ENCODE measurements around the gene PML. TPM values are rescaled to one million over a fixed set of nuclear protein-coding genes. Genes with fewer than 3 reads are reported as not detected.

The PML gene
- total RNA-seq, 4 donors from 2014 or later = 69.3 to 159 (median 89.4) TPM

DNA sequence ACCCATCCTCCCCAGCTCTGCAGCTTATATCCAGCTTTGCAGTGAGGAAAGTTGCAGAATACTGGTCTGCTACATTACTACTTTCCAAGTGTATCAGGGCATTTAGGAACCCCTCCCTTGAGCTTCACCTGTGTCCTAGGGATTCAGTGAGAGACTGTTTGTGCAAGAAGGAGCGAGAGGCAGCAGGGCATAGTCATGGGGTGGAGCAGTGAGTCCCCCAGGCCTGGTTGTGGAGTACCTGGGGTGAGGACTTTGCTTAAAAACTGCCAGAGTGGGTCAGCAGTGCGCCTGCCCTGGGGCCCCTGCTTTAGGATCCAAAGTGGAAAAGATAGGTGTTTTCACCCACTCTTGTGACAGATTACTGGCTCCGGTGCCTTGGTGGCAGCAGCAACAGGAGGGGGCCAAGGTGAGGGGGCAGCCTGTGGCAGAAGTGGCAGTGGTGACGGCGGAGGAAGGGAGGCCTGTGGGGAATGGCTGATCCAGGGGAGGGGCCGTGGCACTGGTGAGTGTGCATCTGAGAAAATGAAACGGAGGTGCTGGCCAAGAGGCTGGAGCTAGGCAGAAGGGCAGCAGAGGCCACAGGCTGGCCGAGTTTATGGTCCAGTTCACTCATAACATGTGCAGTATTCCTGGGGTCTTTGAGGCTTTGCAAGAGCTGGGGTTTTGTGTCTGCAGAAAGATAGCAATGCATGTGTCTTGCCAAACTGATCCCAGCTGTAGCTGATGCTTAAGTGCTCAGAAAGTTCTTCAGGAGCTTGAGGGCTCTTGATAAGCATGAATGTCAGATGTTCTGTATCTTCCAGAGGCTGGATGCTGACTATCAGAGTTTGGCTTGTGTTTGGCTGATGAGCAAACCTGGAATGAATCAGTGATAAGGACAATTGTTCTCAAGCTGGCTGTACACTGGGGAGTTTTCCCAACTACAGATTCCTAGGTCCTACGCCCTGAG lies 44.5 kb downstream of the PML start:
- 67 to 70% methylated on average over 9 of the region's 9 CpGs for WGBS, 2 donors
- H3K27ac ChIP-seq = peak overlapping the region in 2 of 4 donors; percentile 78 to 93
- peaks cover 0 to 65% (median 0%) of the 10 kb centered on the region in 3 donors for H3K36me3 ChIP-seq
- no peak overlapping the region for H3K4me3 ChIP-seq
- TF ChIP-seq POLR2A (IDR thresholded peaks at IDR 0.05) = no peak
- TF ChIP-seq, protein P1, sequence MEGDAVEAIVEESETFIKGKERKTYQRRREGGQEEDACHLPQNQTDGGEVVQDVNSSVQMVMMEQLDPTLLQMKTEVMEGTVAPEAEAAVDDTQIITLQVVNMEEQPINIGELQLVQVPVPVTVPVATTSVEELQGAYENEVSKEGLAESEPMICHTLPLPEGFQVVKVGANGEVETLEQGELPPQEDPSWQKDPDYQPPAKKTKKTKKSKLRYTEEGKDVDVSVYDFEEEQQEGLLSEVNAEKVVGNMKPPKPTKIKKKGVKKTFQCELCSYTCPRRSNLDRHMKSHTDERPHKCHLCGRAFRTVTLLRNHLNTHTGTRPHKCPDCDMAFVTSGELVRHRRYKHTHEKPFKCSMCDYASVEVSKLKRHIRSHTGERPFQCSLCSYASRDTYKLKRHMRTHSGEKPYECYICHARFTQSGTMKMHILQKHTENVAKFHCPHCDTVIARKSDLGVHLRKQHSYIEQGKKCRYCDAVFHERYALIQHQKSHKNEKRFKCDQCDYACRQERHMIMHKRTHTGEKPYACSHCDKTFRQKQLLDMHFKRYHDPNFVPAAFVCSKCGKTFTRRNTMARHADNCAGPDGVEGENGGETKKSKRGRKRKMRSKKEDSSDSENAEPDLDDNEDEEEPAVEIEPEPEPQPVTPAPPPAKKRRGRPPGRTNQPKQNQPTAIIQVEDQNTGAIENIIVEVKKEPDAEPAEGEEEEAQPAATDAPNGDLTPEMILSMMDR (IDR thresholded peaks at IDR 0.05) = no peak
- no peak for TF ChIP-seq EP300 (IDR thresholded peaks at IDR 0.05)
- no peaks in the 10 kb centered on the region for H3K9me3 ChIP-seq
- DNase-seq (ENCODE audit: low spot score in 2 of 2) = no peak
- H3K27me3 ChIP-seq = no peaks in the 10 kb centered on the region
- peaks cover 0 to 71% (median 28%) of the 10 kb centered on the region in 4 donors for H3K4me1 ChIP-seq

DNA sequence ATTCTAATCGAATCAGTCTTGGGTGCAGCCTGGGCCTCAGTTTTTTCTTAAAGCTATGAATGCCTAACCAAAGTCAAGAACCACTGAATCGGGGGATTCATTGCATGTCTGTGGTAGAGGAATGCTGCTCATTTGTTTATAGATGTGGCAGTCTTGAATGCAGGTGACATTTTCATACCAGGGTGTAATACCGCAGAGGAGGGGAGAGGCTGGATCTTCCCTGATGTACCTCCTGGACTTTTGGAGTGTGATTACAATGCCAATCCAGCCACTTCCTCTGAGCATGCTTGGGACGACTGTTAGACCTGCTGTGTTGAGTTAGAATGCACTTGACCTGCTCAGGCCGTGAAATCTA lies 45.1 kb downstream of the PML start:
- Histone ChIP-seq H3K27ac (peak overlapping the region in 2 of 4 donors; percentile 78 to 93), H3K4me3 (no peak overlapping the region), H3K9me3 (no peaks in the 10 kb centered on the region), H3K4me1 (peaks cover 0 to 78% (median 30%) of the 10 kb centered on the region in 4 donors), H3K27me3 (no peaks in the 10 kb centered on the region), H3K36me3 (peaks cover 0 to 65% (median 0%) of the 10 kb centered on the region in 3 donors)
- TF ChIP-seq POLR2A (IDR thresholded peaks at IDR 0.05) = no peak
- no peak for TF ChIP-seq EP300 (IDR thresholded peaks at IDR 0.05)
- TF ChIP-seq, protein P1 (IDR thresholded peaks at IDR 0.05) = no peak
- no peak for DNase-seq (ENCODE audit: low spot score in 2 of 2)
- WGBS, 2 donors = 70 to 75% methylated on average over 5 of the region's 5 CpGs

DNA sequence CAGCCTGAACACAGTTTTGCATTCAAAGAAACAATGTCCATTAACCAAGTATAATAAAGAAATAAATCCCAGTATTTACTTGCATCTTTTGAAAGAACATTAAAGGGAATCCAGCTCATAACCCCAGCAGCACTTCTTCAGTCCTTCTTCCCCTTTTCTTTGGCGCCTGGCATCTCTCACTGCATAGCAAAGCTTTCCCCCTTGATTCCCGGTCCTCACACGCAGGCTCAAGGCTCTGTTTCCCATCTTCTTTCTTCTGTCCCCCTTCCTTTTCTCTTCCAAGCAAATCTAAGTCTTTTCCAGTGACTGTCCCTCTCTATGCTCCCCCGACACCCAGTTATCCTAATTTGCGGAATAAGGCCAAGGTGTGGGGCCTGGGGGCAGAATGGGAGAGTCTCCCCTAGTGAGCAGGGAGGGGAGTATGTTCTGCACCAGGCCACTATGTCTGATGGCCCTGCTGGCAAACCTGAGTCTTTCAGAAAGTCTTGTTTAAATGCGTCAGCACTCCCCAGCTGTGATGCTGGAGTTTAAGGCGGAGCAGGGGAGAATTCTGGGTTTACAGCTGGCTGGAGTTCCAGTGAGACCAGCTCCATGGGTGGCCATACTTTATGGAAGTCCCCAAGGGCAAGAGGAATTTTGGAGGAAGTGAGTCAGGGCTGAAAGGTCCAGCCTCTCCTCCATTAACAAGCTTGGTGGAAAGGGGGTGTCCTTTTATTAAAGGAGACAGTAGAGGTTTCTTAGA lies 45.8 kb downstream of the PML start:
- Histone ChIP-seq H3K4me3 (no peak overlapping the region), H3K27ac (peak overlapping the region; percentile 34 to 93 (median 68)), H3K9me3 (no peaks in the 10 kb centered on the region), H3K4me1 (peaks cover 0 to 80% (median 30%) of the 10 kb centered on the region in 4 donors), H3K27me3 (no peaks in the 10 kb centered on the region), H3K36me3 (peaks cover 0 to 65% (median 0%) of the 10 kb centered on the region in 3 donors)
- DNase-seq (ENCODE audit: low spot score in 2 of 2) = peak; percentile 47 to 74
- 56 to 58% methylated on average over 7 of the region's 7 CpGs for whole genome bisulfite sequencing, 2 donors
- TF ChIP-seq, protein P1 (IDR thresholded peaks at IDR 0.05) = peak in 2 of 5 experiments; percentile 20 to 38
- TF ChIP-seq POLR2A (IDR thresholded peaks at IDR 0.05) = no peak
- TF ChIP-seq EP300 (IDR thresholded peaks at IDR 0.05) = peak; percentile 63 to 86

DNA sequence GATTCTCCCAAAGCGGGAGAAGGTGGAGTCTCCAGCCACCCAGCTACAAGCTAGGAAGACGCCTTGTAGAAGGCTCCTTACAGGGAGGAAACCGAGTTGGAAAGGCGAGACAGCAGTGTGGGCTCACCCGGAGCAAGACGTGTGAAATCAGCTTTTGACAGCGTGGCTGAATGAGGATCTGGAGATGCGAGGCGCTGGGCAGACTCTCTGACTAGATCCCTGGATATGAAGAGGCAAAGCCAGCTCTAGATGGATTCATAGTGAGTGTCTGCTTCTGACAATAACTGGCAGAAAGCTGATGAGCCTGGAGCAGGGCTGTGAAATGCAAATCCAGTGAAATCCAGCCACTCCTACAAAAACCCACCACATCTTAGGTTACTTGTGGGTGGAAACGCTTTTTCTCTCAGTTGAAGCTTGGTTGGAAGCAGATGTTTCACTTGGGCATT lies 46.8 kb downstream of the PML start:
- no peak for TF ChIP-seq POLR2A (IDR thresholded peaks at IDR 0.05)
- no peak for TF ChIP-seq EP300 (IDR thresholded peaks at IDR 0.05)
- TF ChIP-seq, protein P1 (IDR thresholded peaks at IDR 0.05) = no peak
- no peak for DNase-seq (ENCODE audit: low spot score in 2 of 2)
- 81 to 88% methylated on average over 10 of the region's 10 CpGs for WGBS, 2 donors
- Histone ChIP-seq H3K27ac (peak overlapping the region; percentile 34 to 93 (median 68)), H3K36me3 (peaks cover 0 to 63% (median 0%) of the 10 kb centered on the region in 3 donors), H3K4me3 (no peak overlapping the region), H3K9me3 (no peaks in the 10 kb centered on the region), H3K4me1 (peaks cover 0 to 80% (median 30%) of the 10 kb centered on the region in 4 donors), H3K27me3 (no peaks in the 10 kb centered on the region)

Measured in tibial nerve (tissue), 4 donors.